MM.1S (cell line): ENCODE results near the gene IQGAP2.

Experiments
- DNase-seq: peaks from one replicate; pipeline ENCODE4 v3.0.0-alpha.2; 2015
- H2AFZ ChIP-seq: fragments of 300-600 bp; sonication (generic); 2 replicates; pipeline ENCODE4 v1.6.0; 2016; ENCODE audit warnings: antibody characterized with exemption, low read length
- H3F3A ChIP-seq: fragments of 300-600 bp; sonication (generic); 2 replicates; pipeline ENCODE4 v1.6.1; 2016; ENCODE audit warnings: mild to moderate bottlenecking, antibody characterized with exemption, low read length, moderate library complexity, mixed read lengths; ENCODE audit not compliant: insufficient read depth
- H3K27ac ChIP-seq: fragments of 300-600 bp; sonication (generic); 2 replicates; pipeline ENCODE4 v1.5.1; 2016; ENCODE audit warnings: mild to moderate bottlenecking, low read length
- H3K27me3 ChIP-seq: fragments of 300-600 bp; sonication (generic); replicated peaks from 2 replicates; pipeline ENCODE4 v1.6.0; 2016; ENCODE audit warnings: low read length; ENCODE audit not compliant: insufficient read depth
- H3K36me3 ChIP-seq: fragments of 300-600 bp; sonication (generic); replicated peaks from 2 replicates; pipeline ENCODE4 v1.6.1; 2016; ENCODE audit warnings: mild to moderate bottlenecking, low read length, mixed read lengths; ENCODE audit not compliant: insufficient read depth
- H3K4me1 ChIP-seq: fragments of 300-600 bp; sonication (generic); 2 replicates; pipeline ENCODE4 v1.6.1; 2016; ENCODE audit warnings: low read length, mixed read lengths
- H3K4me2 ChIP-seq: fragments of 300-600 bp; sonication (generic); 2 replicates; pipeline ENCODE4 v1.6.0; 2016; ENCODE audit warnings: low read depth, low read length
- H3K4me3 ChIP-seq: fragments of 300-600 bp; sonication (generic); 2 replicates; pipeline ENCODE4 v1.5.1; 2016; ENCODE audit warnings: low read length, mixed read lengths
- H3K79me2 ChIP-seq: fragments of 300-600 bp; sonication (generic); 2 replicates; pipeline ENCODE4 v1.6.1; 2016; ENCODE audit warnings: mixed run types, low read length, mixed read lengths
- H3K9ac ChIP-seq: fragments of 300-600 bp; sonication (generic); 2 replicates; pipeline ENCODE4 v1.6.1; 2016; ENCODE audit warnings: low read length, mixed read lengths
- H3K9me2 ChIP-seq: fragments of 300-600 bp; sonication (generic); replicated peaks from 2 replicates; pipeline ENCODE4 v1.6.1; 2016; ENCODE audit warnings: mild to moderate bottlenecking, low read length, mixed read lengths; ENCODE audit not compliant: insufficient read depth
- H3K9me3 ChIP-seq: fragments of 300-600 bp; sonication (generic); replicated peaks from 2 replicates; pipeline ENCODE4 v1.6.1; 2016; ENCODE audit warnings: mild to moderate bottlenecking, low read length, mixed read lengths; ENCODE audit not compliant: insufficient read depth
- H4K20me1 ChIP-seq: fragments of 300-600 bp; sonication (generic); 2 replicates; pipeline ENCODE4 v1.6.1; 2016; ENCODE audit warnings: mild to moderate bottlenecking, low read length, moderate library complexity, mixed read lengths; ENCODE audit not compliant: insufficient read depth
- EZH2 ChIP-seq: fragments of 300-600 bp; sonication (generic); optimal IDR thresholded peaks from 2 replicates; pipeline ENCODE3; 2017; ENCODE audit warnings: low read depth, mild to moderate bottlenecking, antibody characterized with exemption, low read length, mixed read lengths
- EZH2phosphoT487 ChIP-seq: fragments of 300-600 bp; sonication (generic); IDR thresholded peaks from 2 replicates; pipeline ENCODE4 v1.6.1; 2018; ENCODE audit warnings: antibody characterized with exemption, low read length
- TF ChIP-seq, protein P1 (sequence below): fragments of 300-600 bp; sonication (generic); IDR thresholded peaks from 2 replicates; pipeline ENCODE4 v1.5.1; 2016; ENCODE audit warnings: antibody characterized with exemption, low read length, mixed read lengths

Gene IQGAP2

DNA sequence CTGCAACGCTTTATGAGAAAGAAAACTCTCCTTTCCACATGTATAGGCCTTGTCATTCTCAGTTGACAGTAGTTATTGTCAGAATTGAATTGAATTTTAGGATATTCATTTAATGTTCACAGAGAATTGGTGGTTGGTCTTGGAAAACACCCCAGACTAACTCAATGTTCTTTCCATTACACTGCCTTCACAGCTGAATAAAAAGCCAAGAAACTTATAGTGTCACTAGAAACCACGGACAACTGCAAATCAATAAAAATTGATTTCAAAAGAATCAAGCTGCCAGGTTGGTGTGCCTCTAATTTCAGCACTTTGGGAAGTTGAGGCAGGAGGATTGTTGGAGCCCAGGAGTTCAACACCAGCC lies 38.9 kb upstream of the IQGAP2 start:
- H3K9me3 ChIP-seq: no peaks in the 10 kb centered on the region
- H3K27me3 ChIP-seq: no peaks in the 10 kb centered on the region
- H3K27ac ChIP-seq: no peak overlapping the region
- DNase-seq: no peak
- no peak overlapping the region for H3K4me2 ChIP-seq
- H3K4me1 ChIP-seq: no peaks in the 10 kb centered on the region
- H2AFZ ChIP-seq: no peak overlapping the region
- no peaks in the 10 kb centered on the region for H3K36me3 ChIP-seq
- no peaks in the 10 kb centered on the region for H3K79me2 ChIP-seq
- no peak overlapping the region for H3K9ac ChIP-seq
- TF ChIP-seq EZH2: no peak
- TF ChIP-seq EZH2phosphoT487: no peak
- TF ChIP-seq, protein P1, sequence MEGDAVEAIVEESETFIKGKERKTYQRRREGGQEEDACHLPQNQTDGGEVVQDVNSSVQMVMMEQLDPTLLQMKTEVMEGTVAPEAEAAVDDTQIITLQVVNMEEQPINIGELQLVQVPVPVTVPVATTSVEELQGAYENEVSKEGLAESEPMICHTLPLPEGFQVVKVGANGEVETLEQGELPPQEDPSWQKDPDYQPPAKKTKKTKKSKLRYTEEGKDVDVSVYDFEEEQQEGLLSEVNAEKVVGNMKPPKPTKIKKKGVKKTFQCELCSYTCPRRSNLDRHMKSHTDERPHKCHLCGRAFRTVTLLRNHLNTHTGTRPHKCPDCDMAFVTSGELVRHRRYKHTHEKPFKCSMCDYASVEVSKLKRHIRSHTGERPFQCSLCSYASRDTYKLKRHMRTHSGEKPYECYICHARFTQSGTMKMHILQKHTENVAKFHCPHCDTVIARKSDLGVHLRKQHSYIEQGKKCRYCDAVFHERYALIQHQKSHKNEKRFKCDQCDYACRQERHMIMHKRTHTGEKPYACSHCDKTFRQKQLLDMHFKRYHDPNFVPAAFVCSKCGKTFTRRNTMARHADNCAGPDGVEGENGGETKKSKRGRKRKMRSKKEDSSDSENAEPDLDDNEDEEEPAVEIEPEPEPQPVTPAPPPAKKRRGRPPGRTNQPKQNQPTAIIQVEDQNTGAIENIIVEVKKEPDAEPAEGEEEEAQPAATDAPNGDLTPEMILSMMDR: no peak
- no peaks in the 10 kb centered on the region for H3F3A ChIP-seq
- H3K9me2 ChIP-seq: no peaks in the 10 kb centered on the region
- H3K4me3 ChIP-seq: no peak overlapping the region
- H4K20me1 ChIP-seq: no peaks in the 10 kb centered on the region

- Histone ChIP-seq H3K27me3 (no peaks in the 10 kb centered on the region), H3K4me1 (no peaks in the 10 kb centered on the region), H3K9me2 (no peaks in the 10 kb centered on the region), H3K79me2 (no peaks in the 10 kb centered on the region), H3K36me3 (no peaks in the 10 kb centered on the region), H3K9ac (no peak overlapping the region), H3K4me2 (no peak overlapping the region), H4K20me1 (no peaks in the 10 kb centered on the region), H2AFZ (no peak overlapping the region), H3K27ac (no peak overlapping the region), H3K4me3 (no peak overlapping the region), H3F3A (no peaks in the 10 kb centered on the region), H3K9me3 (no peaks in the 10 kb centered on the region)
- TF ChIP-seq EZH2phosphoT487: no peak
- TF ChIP-seq, protein P1: no peak
- TF ChIP-seq EZH2: no peak
- no peak for DNase-seq
Measured at GRCh38 chr5:76365561-76365960, 37.5 kb upstream of the IQGAP2 start.

GRCh38 chr5:76366596-76366995 lies 36.5 kb upstream of the IQGAP2 start:
- Histone ChIP-seq H2AFZ (no peak overlapping the region), H3K4me1 (no peaks in the 10 kb centered on the region), H3F3A (no peaks in the 10 kb centered on the region), H3K27me3 (no peaks in the 10 kb centered on the region), H4K20me1 (no peaks in the 10 kb centered on the region), H3K9ac (no peak overlapping the region), H3K9me2 (no peaks in the 10 kb centered on the region), H3K36me3 (no peaks in the 10 kb centered on the region), H3K4me3 (no peak overlapping the region), H3K79me2 (no peaks in the 10 kb centered on the region), H3K27ac (no peak overlapping the region), H3K9me3 (no peaks in the 10 kb centered on the region), H3K4me2 (no peak overlapping the region)
- no peak for DNase-seq
- TF ChIP-seq EZH2 (no peak), EZH2phosphoT487 (no peak)
- TF ChIP-seq, protein P1: no peak
